A673 (cell line): ENCODE measurements around the gene MAP7. TPM values are rescaled to one million over a fixed set of nuclear protein-coding genes. Genes with fewer than 3 reads are reported as not detected.

Experiments
- BruUV-seq: library from RNA; stranded (reverse); fragments of 400-500 nt; replicated peaks from 2 replicates; lab custom pipeline; 2021; lab: Mats Ljungman, UMichigan
- CTCF ChIA-PET: fragments of 300-600 bp; sonication (Branson Sonifier 250); formaldehyde crosslinking; loops from one replicate; lab custom pipeline; 2022; ENCODE audit warnings: antibody characterized with exemption; lab: Charles Lee
- POLR2A ChIA-PET: fragments of 300-600 bp; sonication (Branson Sonifier 250); formaldehyde crosslinking; loops from one replicate; lab custom pipeline; 2022; ENCODE audit warnings: antibody characterized with exemption; ENCODE audit not compliant: low non-redundant PET; lab: Charles Lee
- DNase-seq: peaks from one replicate; pipeline ENCODE4 v3.0.0-alpha.2; 2015; ENCODE audit warnings: low spot score
- H3K27ac ChIP-seq: fragments of 200-600 bp; sonication (generic); 2 replicates; pipeline ENCODE4 v1.5.1; 2016; ENCODE audit warnings: mixed run types, low read depth, mild to moderate bottlenecking, mixed read lengths, antibody characterized with exemption, low read length; ENCODE audit not compliant: poor library complexity, severe bottlenecking
- H3K27me3 ChIP-seq: fragments of 200-600 bp; sonication (generic); replicated peaks from 2 replicates; pipeline ENCODE4 v1.6.1; 2017; ENCODE audit warnings: mixed run types, low read depth, mild to moderate bottlenecking, mixed read lengths, antibody characterized with exemption, low read length; ENCODE audit not compliant: insufficient read depth, poor library complexity
- H3K36me3 ChIP-seq: fragments of 200-600 bp; sonication (generic); 2 replicates; pipeline ENCODE4 v1.6.1; 2016; ENCODE audit warnings: mixed run types, mild to moderate bottlenecking, mixed read lengths, antibody characterized with exemption, low read length; ENCODE audit not compliant: insufficient read depth, poor library complexity, severe bottlenecking
- H3K4me1 ChIP-seq: fragments of 200-600 bp; sonication (generic); 2 replicates; pipeline ENCODE4 v1.6.1; 2017; ENCODE audit warnings: mixed run types, mild to moderate bottlenecking, mixed read lengths, antibody characterized with exemption, low read length; ENCODE audit not compliant: insufficient read depth, poor library complexity, severe bottlenecking
- H3K4me3 ChIP-seq: fragments of 200-600 bp; sonication (generic); 2 replicates; pipeline ENCODE4 v1.5.1; 2016; ENCODE audit warnings: low read depth, mixed run types, mild to moderate bottlenecking, mixed read lengths, low read length; ENCODE audit not compliant: poor library complexity, severe bottlenecking
- H3K9me3 ChIP-seq: fragments of 200-600 bp; sonication (generic); 2 replicates; pipeline ENCODE4 v1.6.1; 2016; ENCODE audit warnings: mixed run types, low read depth, mild to moderate bottlenecking, mixed read lengths, antibody characterized with exemption, low read length; ENCODE audit not compliant: poor library complexity, severe bottlenecking
- EZH2 ChIP-seq: fragments of 200-600 bp; sonication (generic); IDR thresholded peaks from 2 replicates; pipeline ENCODE4 v1.6.1; 2017; ENCODE audit warnings: borderline replicate concordance, low read depth, mild to moderate bottlenecking, mixed read lengths, antibody characterized with exemption, low read length; ENCODE audit not compliant: poor library complexity, severe bottlenecking
- intact Hi-C: fragments of 100-400 bp; cut with micrococcal nuclease; formaldehyde crosslinking; loops from one replicate; pipeline ENCODE4 v1.10.0; 2022; ENCODE audit not compliant: unreplicated experiment
- total RNA-seq: library from RNA; stranded (reverse); gene quantifications from 2 replicates; pipeline ENCODE4 v1.2.3, GENCODE V29; 2021
- TF ChIP-seq, protein P1 (sequence below): fragments of 300-800, 200-600 bp; sonication (generic); conservative IDR thresholded peaks from 2 replicates; pipeline ENCODE4 v1.5.1; 2017; ENCODE audit warnings: low read depth, mild to moderate bottlenecking, antibody characterized with exemption, low read length, moderate library complexity, mixed read lengths

The MAP7 gene
- total RNA-seq, 1 experiment from 2014 or later: 0.09 TPM

DNA sequence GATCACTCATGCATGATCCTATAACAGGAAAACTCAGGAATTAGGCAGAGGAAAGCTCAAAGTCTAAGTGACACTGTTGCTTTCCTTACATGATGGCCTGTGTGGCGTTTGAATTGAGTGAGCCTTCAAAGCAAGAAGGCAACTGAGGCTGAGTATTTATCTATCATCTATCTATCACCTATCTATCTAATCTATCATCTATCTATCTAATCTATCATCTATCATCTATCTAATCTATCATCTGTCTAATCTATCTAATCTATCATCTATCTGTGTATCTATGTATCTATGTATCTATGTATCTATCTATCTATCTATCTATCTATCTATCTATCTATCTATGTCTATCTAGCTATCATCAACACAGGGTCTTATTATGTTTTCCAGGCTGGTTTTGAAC lies 218.8 kb downstream of the MAP7 start:
- ChIA-PET POLR2A (no interaction called here), CTCF (no interaction called here)
- intact Hi-C loops: no loop called here
- no peak for DNase-seq
- BruUV-seq: no TSS peak
- no peaks in the 10 kb centered on the region for H3K27me3 ChIP-seq
- H3K36me3 ChIP-seq: no peaks in the 10 kb centered on the region
- no peaks in the 10 kb centered on the region for H3K4me1 ChIP-seq
- TF ChIP-seq, protein P1, sequence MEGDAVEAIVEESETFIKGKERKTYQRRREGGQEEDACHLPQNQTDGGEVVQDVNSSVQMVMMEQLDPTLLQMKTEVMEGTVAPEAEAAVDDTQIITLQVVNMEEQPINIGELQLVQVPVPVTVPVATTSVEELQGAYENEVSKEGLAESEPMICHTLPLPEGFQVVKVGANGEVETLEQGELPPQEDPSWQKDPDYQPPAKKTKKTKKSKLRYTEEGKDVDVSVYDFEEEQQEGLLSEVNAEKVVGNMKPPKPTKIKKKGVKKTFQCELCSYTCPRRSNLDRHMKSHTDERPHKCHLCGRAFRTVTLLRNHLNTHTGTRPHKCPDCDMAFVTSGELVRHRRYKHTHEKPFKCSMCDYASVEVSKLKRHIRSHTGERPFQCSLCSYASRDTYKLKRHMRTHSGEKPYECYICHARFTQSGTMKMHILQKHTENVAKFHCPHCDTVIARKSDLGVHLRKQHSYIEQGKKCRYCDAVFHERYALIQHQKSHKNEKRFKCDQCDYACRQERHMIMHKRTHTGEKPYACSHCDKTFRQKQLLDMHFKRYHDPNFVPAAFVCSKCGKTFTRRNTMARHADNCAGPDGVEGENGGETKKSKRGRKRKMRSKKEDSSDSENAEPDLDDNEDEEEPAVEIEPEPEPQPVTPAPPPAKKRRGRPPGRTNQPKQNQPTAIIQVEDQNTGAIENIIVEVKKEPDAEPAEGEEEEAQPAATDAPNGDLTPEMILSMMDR: no peak
- TF ChIP-seq EZH2: no peak
- no peak overlapping the region for H3K4me3 ChIP-seq
- H3K9me3 ChIP-seq: no peaks in the 10 kb centered on the region
- no peak overlapping the region for H3K27ac ChIP-seq

- H3K27ac ChIP-seq: no peak overlapping the region
- no peaks in the 10 kb centered on the region for H3K36me3 ChIP-seq
- no peaks in the 10 kb centered on the region for H3K27me3 ChIP-seq
- intact Hi-C loops: no loop called here
- CTCF ChIA-PET: no interaction called here
- H3K9me3 ChIP-seq: no peaks in the 10 kb centered on the region
- H3K4me3 ChIP-seq: no peak overlapping the region
- no peak for DNase-seq
- POLR2A ChIA-PET: interaction anchor here (0.6 kb wide), 1 partner anchor 34 kb away, joined by 5 read pairs; no protein-coding TSS in a partner anchor
- no TSS peak for BruUV-seq
- TF ChIP-seq EZH2: no peak
- TF ChIP-seq, protein P1: no peak
- H3K4me1 ChIP-seq: no peaks in the 10 kb centered on the region
Observed at GRCh38 chr6:136330634-136331033, 219.6 kb downstream of the MAP7 start.

DNA sequence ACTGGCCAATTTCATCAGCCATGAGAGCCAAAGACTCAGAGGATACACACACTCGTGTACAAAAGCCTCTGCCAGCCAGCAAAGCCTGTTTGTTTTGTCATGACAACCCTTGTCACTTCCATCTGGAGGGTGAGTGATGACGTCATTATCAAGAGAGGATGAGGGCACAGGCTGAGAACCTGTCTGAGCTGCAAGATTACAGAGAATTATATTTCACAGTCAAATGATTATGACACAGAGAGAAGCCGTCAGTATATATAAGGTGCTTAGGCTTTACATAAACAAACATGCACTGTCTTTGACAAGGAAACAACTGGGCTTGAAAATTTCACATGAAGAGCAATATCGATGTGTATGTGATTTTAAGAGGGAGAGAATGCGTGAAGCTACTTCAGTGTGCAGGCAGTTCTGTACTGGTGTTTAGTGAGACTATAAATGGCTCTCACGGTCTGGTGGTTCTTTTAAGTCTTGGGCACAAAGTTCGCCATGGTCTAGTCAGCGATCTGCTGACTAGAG lies 224.1 kb downstream of the MAP7 start:
- TF ChIP-seq EZH2: no peak
- TF ChIP-seq, protein P1: no peak
- H3K4me3 ChIP-seq: no peak overlapping the region
- peaks cover 3% of the 10 kb centered on the region for H3K27me3 ChIP-seq
- ChIA-PET POLR2A (no interaction called here), CTCF (no interaction called here)
- intact Hi-C loops: no loop called here
- DNase-seq: no peak
- no peaks in the 10 kb centered on the region for H3K9me3 ChIP-seq
- no peaks in the 10 kb centered on the region for H3K36me3 ChIP-seq
- H3K4me1 ChIP-seq: no peaks in the 10 kb centered on the region
- H3K27ac ChIP-seq: no peak overlapping the region
- BruUV-seq: no TSS peak
